HG02798 (cell line): Measurements from ENCODE around the gene AJAP1.

Experiments
- ATAC-seq: cut with Tn5 transposase; IDR thresholded peaks from one replicate; pipeline ENCODE4 v1.9.1; 2021; ENCODE audit warnings: mild to moderate bottlenecking; ENCODE audit not compliant: unreplicated experiment, poor library complexity

AJAP1 gene

DNA sequence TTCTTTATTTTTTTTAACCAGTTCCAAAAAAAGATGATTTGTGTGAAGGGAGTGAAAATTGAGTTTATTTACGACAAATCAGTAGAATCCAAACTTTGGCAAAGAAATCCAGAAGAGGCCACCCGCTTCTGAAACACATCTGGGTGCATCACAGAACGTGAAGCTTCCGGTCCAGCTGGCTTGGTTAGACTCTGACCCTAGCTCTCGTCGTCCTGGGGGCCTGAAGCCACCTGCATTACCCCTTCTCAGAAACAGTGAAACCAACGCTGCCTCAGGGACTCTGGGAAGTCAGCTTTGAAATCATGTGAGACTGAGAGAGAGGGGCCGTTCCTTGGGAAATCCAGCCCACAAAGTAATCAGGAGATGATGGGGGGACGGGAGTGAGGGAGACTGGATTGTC lies 21.8 kb downstream of the AJAP1 start:
- no peak for ATAC-seq

DNA sequence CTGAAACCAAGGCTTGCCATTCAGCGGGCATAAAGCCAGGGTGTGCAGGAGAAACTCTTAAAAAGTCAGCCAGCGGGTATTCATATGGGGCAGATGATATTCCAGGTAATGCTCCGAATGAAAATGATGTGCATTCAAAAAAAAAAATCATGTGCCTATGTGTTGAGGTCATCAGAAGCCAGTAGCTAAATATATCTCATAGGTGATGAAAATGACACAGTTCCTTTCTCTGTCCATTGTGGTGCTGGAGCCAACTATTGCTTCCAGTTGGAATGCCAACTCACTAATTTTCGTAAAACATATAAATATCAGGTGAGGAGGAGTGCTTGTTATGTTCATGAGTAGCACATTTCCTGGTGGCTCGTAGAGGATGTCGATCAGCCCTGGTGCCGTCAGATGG lies 23.2 kb downstream of the AJAP1 start:
- ATAC-seq: no peak

- no peak for ATAC-seq
These were observed 23.8 kb downstream of the AJAP1 start for GRCh38 chr1:4678066-4678717.

GRCh38 chr1:4681026-4681425 lies 26.6 kb downstream of the AJAP1 start:
- no peak for ATAC-seq

DNA sequence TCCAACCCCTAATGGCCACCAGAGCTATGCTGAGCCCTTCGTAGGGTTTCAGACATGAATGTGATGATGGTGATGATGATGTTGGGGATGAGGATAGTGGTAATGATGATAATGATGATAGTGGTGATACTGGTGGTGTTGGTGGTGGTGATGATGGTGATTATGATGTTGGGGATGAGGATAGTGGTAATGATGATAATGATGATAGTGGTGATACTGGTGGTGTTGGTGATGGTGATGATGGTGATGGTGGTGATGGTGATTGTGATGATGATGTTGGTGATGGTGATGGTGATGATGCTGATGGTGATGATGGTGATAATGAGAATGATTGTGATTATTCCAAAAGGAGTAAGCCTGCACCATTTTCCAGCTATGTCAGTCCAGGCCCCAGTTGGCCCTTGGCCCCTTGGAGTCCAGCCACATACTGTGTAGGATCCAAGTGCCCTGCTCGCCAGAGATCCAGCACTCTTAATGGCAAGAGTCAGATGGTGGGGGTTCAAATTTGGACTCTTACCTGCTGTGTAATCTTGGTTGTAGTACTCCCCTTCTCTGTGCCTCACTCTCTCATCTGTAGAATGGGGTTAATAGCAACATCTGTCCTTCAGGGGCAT lies 28.3 kb downstream of the AJAP1 start:
- ATAC-seq: no peak

DNA sequence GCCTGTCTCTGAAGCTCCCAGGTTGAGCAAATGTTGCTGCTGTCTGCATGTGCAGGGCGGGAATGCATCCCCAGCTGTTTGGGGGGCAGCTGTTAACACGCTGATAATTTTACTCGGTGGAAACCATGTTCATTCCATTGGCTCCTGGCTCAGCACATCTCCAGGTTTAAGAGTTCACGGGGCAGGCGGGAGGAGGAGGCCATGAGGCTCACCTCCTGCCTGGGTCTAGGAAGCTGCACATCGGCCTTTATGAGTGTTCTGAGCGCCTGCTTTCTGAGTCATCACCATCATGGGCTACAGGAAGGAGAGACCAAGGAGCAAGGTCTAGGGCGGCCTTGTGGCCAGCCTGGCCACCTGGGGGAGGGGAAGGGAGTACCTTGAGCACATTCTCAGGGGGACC lies 29.7 kb downstream of the AJAP1 start:
- ATAC-seq: no peak

- no peak for ATAC-seq
These were observed 30.6 kb downstream of the AJAP1 start for GRCh38 chr1:4684864-4685522.

DNA sequence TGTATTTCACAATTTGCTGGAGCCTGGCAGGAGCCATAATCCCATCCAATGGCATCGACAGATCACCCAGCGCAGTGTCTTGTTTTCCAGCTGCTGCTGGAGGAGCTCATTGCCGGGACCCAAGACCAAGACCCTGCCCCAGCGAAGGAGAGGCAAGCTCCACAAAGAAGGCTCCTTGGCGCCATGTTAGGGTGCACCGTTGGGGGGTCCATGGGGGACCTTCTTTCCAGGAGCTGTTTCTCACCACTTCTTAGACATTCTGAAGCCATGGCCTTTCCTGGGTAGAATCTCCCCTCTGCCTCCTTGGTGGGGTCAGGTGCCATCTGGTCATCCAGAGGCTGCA lies 31.1 kb downstream of the AJAP1 start:
- ATAC-seq: no peak

DNA sequence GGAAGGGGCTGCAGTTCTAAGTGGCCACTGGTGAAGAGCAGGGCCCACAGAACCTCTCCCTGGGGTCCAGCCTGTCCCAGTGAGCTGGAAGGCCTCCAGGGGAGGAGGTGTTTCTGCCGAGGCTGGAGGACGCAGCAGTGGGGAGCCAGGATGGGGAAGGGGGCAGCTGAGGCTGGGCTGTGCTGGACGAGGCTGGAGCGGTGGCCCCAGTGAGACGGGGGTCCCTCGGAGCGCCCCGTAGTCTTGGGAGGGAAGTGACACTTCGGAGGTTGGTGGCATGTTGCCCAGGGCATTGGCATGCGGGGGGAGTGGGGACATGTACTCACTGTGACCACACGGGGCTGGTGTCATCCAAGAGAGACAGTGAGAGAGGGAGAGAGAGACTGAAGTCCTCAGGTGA lies 33.5 kb downstream of the AJAP1 start:
- no peak for ATAC-seq

GRCh38 chr1:4689271-4689935 lies 35.0 kb downstream of the AJAP1 start:
- no peak for ATAC-seq

GRCh38 chr1:4689941-4690635 lies 35.7 kb downstream of the AJAP1 start:
- no peak for ATAC-seq

GRCh38 chr1:4690951-4691675 lies 36.7 kb downstream of the AJAP1 start:
- no peak for ATAC-seq

GRCh38 chr1:4691766-4692405 lies 37.5 kb downstream of the AJAP1 start:
- no peak for ATAC-seq

DNA sequence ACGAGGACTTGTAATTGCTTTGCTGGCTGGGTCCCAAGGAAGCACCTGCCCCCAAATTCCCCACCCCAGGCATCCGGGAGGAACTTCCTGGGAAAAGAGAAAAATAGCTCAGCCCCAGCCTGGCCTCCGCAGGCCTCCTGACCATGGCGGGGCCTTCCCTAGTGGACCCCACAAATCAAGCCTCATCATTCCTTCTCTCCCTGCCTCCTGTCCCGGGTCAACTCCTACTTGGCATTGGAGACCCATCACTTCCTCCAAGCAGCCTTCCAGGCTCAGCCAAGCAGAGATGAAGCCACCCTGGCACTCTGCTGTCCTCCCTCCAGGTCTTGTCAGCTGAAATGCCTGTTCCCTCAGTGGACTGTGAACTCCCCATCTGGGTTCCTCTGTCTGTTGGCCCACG lies 38.0 kb downstream of the AJAP1 start:
- ATAC-seq: no peak

DNA sequence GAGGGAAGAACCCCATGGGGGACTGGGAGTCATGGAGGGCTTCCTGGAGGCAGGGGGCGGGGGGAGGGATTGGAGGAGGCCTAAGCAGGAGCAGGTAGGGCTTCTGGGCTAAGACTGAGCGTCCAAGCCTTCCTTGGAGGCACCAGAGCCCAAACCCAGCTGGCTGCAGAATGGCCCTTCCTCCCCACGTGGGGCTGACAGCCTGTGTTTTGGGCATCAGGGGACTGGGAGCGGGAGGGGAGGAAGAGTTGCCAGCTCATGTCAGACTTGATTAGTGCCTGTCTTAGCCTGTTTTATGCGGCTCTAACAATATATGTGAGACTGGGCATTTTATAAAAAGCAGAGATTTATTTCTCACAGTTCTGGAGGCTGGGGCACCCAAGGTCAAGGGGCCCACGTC lies 38.9 kb downstream of the AJAP1 start:
- no peak for ATAC-seq

GRCh38 chr1:4693891-4694290 lies 39.5 kb downstream of the AJAP1 start:
- no peak for ATAC-seq

- ATAC-seq: no peak
These were observed 40.1 kb downstream of the AJAP1 start for GRCh38 chr1:4694492-4694891.

- no peak for ATAC-seq
These were observed 40.8 kb downstream of the AJAP1 start for GRCh38 chr1:4695241-4695640.

DNA sequence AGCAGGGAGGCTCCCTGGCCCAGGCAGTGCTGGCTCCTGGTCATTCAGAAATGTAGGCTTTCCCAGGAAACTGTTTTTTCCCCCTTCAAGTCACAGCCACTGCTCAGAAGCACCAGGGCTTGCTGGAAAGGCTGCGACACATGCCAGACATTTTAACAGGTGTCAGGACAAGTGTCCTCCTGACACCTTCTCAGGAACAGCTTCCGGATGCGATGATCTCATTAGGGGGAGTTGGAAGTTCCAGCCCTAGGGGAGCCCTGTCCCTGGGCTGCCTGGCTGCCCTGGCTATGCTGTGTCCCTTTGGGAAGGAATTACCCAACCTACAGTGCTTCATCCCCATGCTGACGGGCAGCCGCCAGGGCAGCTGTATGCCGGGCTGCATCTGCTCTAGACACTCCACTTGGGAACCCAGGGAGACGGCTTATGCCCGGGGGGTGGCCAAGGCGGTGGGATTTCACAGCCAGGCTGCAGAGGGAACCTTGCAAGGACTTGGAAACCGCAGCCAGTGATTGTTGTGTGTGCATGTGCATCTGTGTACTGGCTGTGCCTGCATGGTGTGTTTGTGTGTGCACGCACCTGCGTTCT lies 41.8 kb downstream of the AJAP1 start:
- ATAC-seq: no peak
